Stimulated activated CD4-positive, alpha-beta T cell treated with anti-CD3 and anti-CD28 coated beads, Interleukin-2, amount 100 ng/mL, for 4 hours (primary cell): ENCODE results near the gene PLA1A.
"Not testable (repeated sequence)": the region's sequence is repeated elsewhere in the genome, so short reads cannot be mapped to it uniquely, and the experiment has no call there.

ENCODE experiments used
- DNase-seq: peaks from one replicate; pipeline ENCODE4 v3.0.0-alpha.2; 2020; ENCODE audit warnings: low read depth

PLA1A gene

GRCh38 chr3:119664370-119664769 is 66.7 kb downstream of the PLA1A start:
- DNase-seq = no peak

GRCh38 chr3:119664850-119665379 is 67.2 kb downstream of the PLA1A start:
- DNase-seq = no peak

GRCh38 chr3:119665954-119666559 is 68.4 kb downstream of the PLA1A start:
- no peak for DNase-seq

DNA sequence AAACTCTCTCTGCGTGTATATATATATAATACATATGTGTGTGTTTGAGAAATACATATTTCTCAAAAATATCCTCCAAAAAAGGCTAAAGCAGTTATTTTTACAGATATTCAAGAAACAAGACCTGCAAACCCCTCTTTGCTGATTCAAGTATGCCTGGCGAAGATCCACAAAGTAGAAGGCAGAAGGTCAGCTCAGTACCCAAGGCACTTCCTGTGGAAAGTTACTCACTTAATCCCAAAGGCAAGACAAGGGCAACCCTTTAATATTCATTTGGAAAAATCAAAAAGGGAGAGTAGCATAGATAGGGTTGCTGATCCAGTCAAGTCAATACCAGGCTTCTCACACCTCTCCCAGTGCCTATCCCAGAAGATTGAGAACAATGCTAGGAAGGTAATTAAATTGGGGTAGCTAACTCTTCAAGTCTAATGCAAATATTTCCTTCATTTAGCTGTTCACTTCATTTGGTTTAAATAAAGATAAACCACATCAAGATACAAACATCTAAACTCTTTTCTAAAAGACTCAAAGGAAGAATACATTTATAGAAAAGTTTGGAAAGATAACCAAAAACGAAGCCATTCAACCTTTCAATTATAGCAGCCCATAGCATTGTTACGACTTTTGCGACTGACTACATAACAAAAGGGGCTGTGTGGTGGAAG is 72.4 kb downstream of the PLA1A start:
- DNase-seq = no peak

- DNase-seq = no peak
Observed at GRCh38 chr3:119672776-119673175, 75.1 kb downstream of the PLA1A start.

GRCh38 chr3:119673875-119674274 is 76.2 kb downstream of the PLA1A start:
- no peak for DNase-seq

DNA sequence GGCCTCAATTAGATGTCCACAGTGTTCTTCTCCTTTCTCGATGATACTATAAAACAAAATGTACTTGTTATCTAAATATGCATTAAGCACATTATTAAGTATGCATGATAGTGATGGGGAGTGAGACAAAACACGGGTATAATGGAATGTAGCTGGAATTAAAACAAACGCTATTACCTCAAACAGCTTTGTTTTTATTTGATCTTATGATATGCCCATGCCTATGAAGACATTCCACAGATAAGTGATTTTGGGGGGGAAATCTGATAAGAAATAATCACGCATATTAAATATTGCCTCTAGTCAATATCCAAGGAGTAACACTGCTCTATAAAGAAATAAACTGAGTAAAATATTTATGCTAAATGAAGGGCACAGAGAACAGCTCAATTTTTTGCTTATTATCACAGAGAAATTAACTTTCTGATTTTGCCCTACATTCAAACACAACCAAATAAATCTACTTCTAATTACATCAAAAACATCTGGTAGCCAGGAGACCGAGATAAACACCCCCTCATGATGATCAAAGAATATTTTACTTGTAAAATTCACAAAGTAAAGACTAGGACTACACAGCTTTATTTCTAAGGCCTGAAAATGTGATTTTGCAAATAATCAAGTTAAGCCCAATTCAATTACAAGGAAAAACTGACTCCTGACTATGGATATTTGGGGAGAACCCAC is 77.6 kb downstream of the PLA1A start:
- DNase-seq = no peak

DNA sequence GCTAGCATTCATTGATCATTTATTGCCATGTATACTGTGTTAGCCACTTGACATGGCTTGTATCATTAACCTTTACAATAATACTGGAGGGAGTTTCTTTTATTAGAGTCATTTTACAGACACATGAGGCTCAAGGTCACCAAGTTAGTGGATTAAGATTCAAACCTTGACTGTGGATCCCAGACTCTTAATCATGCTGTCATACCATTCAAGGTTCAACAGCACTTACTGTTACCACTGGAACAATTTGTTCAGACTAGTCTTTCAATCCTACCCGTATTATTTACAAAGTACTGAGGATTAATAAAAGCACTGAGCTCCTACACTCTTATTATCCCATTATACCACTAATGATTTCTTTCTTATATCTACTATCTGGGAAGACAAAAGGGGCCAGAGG is 78.3 kb downstream of the PLA1A start:
- DNase-seq = no peak

DNA sequence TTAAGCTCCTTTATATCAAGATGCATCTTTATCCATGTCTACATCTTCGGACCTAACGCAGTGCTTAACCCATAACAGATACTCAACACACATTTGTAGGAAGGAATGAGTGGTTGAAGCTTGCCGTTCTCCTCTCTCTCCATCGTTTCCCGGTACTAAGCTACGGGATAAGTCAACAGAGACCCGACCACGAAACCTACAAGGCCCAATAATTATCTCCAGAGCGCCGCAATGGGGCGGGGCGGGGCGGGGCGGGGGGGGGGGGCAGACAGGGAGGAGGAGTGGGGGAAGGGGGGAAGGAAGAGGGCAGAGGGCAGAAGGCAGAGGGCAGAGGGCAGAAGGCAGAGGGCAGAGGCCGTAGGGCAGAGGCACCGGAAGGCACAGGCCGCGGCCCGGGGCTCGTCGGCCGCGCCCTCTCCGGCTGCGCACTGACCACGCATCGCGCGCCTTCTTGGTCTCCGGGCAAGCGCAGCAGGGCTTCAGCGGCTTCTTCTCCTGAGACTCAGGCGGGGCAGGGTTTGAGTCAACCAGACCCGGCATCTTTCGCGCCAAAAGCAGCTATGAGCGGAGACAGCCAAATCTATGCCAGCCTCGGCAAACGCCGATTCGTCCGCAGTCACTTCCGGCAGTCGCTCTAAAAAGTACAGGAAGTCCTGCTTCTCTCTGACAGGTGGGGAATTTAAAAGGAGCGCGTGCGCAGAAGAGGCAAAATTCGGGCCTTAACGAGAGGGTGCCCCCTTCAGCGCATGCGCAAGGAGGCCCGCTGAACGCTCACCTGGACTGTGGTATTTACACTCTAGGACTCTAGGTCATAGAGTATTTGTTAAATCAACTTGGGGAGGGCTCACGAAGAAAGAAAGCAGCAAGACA is 79.3 kb downstream of the PLA1A start, which contains the start of gene COX17:
Gene COX17, minus strand, starts transcription at position 636 of the 870 bp plus-strand sequence. Its CDS starts 96 bp downstream, at position 540.
- peak; percentile 95 for DNase-seq

DNA sequence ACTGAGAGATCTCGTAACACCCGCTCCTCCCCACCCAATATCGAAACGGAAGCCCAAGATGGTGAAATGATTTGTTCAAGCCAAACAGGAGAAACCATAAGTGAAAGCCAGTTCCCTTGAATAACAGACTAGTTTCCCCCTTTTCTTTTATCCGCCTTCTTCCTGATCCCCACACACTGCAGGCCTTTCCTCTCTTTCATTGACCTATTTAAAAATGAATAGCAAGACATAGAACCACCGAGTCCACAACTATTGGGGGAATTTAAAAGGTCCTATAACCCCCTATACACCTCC is 79.9 kb downstream of the PLA1A start:
- no peak for DNase-seq

- not testable (repeated sequence) for DNase-seq
Observed at GRCh38 chr3:119678209-119678608, 80.5 kb downstream of the PLA1A start.
